Activated CD8-positive, alpha-beta memory T cell treated with anti-CD3 and anti-CD28 coated beads, Interleukin-2, amount 50 U/mL, for 48 hours (primary cell): Measurements from ENCODE around the gene RNU6-1.

Experiments used
- DNase-seq: peaks from one replicate; pipeline ENCODE4 v3.0.0-alpha.2; 2020

RNU6-1 gene

GRCh38 chr15:67832031-67832551 lies 7.8 kb downstream of the RNU6-1 start:
- DNase-seq: no peak

GRCh38 chr15:67831363-67831762 lies 8.5 kb downstream of the RNU6-1 start:
- DNase-seq: no peak

- no peak for DNase-seq
Observed at GRCh38 chr15:67829647-67830504, 10.0 kb downstream of the RNU6-1 start.

GRCh38 chr15:67828969-67829646 lies 10.7 kb downstream of the RNU6-1 start:
- no peak for DNase-seq

GRCh38 chr15:67828278-67828968 lies 11.4 kb downstream of the RNU6-1 start:
- DNase-seq: no peak

GRCh38 chr15:67827562-67828277 lies 12.1 kb downstream of the RNU6-1 start:
- no peak for DNase-seq

DNA sequence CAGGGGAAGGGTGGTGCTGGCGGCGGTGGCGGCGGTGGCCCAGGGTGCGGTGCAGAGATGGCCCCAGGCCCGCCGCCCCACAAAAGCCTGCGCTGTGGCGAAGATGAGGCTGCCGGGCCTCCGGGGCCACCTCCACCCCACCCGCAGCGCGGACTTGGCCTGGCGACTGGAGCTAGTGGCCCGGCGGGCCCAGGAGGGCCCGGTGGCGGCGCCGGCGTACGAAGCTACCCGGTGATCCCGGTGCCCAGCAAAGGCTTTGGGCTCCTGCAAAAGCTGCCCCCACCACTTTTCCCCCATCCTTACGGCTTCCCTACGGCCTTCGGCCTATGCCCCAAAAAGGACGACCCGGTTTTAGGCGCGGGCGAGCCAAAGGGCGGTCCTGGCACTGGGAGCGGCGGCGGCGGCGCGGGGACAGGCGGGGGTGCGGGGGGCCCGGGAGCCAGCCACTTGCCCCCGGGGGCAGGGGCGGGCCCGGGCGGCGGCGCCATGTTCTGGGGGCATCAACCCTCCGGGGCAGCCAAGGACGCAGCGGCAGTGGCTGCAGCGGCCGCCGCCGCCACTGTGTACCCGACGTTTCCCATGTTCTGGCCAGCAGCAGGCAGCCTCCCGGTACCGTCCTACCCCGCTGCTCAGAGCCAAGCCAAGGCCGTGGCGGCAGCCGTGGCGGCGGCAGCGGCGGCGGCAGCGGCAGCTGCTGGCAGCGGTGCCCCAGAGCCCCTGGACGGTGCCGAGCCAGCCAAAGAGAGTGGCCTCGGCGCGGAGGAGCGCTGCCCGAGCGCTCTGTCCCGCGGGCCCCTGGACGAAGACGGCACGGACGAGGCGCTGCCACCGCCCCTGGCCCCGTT lies 12.9 kb downstream of the RNU6-1 start:
- DNase-seq: no peak

DNA sequence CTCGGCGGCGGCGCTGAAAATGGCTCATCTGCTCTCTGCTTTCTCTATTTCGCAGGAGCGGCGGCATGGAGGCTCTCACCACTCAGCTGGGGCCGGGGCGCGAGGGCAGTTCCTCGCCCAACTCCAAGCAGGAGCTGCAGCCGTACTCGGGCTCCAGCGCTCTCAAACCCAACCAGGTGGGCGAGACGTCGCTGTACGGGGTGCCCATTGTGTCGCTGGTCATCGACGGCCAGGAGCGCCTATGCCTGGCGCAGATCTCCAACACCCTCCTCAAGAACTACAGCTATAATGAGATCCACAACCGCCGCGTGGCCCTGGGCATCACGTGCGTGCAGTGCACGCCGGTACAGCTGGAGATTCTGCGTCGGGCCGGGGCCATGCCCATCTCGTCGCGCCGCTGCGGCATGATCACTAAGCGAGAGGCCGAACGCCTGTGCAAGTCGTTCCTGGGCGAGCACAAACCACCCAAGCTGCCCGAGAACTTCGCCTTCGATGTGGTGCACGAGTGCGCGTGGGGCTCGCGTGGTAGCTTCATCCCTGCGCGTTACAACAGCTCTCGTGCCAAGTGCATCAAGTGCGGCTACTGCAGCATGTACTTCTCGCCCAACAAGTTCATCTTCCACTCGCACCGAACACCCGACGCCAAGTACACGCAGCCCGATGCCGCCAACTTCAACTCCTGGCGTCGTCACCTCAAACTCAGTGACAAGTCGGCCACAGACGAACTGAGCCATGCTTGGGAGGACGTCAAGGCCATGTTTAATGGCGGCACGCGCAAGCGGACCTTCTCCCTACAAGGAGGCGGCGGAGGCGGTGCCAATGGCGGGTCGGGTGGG lies 13.7 kb downstream of the RNU6-1 start:
- DNase-seq: no peak

DNA sequence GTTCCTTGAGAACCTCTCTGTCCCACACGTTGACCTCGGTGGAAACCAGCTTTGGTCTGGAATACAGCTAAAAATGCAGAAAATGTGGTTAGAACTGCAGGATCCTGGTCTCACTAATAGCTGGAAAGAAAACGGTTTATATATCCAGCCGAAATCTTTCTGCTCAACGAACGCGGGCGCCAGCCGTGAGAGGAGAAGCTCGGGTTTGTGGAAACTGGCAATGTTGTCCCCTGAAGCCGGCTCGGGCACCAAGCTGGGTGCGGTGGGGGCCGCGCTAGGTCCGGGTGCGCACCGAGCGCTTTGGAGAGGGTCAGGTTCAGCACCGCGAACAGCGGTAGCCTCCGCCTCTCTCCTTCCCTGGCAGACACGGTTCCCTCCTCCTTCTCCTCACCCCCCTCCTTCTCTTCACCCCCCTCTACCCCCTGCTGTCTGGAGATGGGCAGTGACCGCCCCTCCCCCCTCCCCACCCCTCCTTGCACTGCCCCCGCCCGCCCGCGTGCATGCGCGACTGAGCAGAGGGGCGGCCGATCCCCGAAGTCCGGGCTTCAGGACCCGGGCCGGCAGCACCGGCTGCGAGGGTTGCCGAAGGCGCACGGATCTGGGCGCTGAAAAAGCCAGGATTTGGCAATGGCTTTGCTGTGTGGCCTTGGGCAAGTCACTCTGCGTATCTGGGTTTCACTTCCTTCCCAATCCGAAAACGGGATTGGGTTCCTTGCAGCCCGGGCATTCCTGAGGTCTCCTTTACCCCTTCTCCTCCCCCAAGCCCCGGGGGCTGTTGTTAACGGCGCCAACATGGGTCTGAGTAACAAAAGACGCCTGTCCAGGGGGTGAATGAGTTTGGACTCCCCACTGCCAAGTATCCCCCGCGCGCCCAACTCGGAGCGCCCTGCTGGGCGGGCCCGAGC lies 14.6 kb downstream of the RNU6-1 start, which contains the start of gene SKOR1:
SKOR1 (plus strand) TSS at position 534 of the 905 bp plus-strand sequence; CDS start at position 628, 94 bp downstream.
- no peak for DNase-seq

- no peak for DNase-seq
Observed at GRCh38 chr15:67824197-67824968, 15.5 kb downstream of the RNU6-1 start.

GRCh38 chr15:67823314-67824196 lies 16.3 kb downstream of the RNU6-1 start:
- DNase-seq: no peak

DNA sequence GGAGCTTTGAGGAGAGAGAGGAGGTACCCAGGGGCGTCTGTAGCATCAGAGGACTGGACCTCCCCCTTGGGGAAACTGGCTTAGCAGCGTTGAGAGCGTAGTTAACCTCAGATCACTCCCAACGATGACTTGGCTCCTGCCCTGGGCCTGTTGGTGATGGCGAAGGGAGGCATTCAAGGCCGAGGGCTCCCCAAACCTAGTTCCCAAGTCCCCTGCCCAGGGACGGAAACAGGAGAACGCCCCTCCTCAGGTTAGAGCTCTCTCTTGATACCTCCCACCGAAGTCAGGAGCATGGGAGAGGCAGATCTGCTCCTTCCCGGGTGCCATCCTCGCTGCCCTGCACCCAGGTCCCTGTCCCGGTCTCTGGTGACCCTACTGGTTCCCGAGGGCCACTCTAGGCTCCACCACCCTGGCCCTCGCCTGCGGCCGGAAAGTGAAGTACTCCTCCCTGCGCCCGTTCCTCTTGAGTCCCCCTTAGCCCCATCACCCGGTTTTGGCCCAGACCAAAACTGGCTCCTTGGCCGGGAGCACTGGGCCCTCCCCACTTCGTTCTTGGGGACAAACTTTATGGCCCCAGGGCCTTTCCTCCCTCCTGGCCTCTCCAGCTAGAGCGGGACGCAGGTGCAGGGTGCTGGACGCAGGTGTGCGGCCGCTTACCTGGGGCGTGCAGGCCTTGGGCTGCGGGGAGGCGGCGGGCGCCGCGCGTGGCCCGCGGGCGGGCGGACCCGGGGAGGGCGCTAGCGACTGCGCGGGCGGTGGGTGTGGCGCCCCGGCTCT lies 17.1 kb downstream of the RNU6-1 start:
- no peak for DNase-seq

DNA sequence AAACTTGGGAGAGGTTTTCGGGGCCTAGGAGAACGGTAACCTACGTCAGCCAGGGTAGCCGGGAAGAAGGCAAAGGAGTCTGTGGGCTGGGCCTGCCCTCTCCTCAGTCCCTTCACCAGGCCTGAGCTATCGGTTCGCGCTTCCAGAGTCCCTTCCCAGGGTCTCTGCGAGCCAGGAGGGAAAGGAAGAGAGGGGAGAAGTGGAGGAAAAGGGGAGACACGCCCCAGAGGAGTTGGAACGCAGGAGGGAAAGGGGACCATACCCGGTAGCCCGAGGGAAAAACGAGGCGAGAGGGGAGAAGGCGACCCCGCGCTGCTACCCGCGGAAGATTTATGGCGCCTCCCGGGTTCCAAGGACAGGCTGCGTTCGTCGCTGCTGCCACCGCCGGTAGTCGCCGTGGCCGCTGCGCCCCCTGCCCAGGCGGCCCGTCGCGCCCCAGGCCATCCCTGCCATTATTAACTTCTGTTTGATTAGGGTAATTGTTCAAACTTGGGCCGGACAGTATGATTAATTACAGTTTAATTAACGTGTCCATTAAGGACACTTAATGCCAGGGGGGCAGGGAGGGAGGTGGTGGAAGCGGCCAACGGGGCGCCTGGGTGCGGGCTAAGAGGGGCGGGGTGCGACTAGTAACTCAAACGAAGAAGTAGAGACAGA lies 17.9 kb downstream of the RNU6-1 start:
- DNase-seq: no peak

DNA sequence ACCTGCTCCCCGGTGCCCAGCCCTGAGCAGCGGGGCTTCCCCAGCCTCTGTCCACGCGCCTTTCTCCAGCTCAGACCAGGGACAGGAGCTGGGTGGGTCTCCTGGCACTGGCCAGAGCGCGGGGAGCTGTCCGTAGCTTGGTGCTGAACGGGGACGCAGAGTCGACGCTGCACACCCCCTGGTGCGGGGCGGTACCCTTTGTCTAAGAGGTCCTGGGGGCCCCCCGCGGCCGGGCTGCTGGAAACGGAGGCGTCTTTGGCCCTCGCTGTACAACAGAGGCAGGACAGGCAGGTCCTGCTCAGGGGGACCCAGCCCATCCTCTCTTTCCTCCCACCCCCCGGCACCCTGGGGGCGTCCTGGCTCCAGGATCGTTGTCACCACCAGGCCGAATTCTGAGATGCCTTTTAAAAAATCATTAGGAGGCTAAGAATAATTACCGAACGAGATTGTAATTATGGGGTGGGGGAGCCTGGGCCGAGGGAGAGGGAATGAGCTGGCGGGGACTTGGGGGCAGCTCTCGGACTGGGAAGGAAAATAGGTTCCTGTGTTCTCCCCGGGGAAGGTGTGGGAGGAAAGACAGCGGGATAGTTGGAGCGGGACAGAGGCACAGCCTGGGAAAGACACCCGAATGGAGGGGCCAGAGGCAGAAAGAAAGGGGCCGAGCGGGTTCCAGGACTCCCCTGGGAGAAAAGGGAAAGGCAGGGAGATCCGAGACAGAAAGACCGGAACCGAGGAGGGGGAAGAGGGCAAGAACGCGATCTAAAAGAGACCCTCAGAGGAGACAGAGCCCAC lies 18.7 kb downstream of the RNU6-1 start:
- DNase-seq: no peak
